PC-9 (cell line): ENCODE measurements around the gene LRRC8D.

ENCODE experiments used
- EZH2 ChIP-seq: fragments of 200-600 bp; sonication (generic); IDR thresholded peaks from 2 replicates; pipeline ENCODE4 v1.8.0; 2017; ENCODE audit warnings: antibody characterized with exemption, low read depth
- TF ChIP-seq, protein P1 (sequence below): fragments of 200-600 bp; sonication (generic); conservative IDR thresholded peaks from 2 replicates; pipeline ENCODE4 v1.6.1; 2017; ENCODE audit warnings: mixed run types, antibody characterized with exemption, mild to moderate bottlenecking, moderate library complexity

GRCh38 chr1:89913353-89914095, 92.7 kb downstream of the LRRC8D start:
- TF ChIP-seq, protein P1, sequence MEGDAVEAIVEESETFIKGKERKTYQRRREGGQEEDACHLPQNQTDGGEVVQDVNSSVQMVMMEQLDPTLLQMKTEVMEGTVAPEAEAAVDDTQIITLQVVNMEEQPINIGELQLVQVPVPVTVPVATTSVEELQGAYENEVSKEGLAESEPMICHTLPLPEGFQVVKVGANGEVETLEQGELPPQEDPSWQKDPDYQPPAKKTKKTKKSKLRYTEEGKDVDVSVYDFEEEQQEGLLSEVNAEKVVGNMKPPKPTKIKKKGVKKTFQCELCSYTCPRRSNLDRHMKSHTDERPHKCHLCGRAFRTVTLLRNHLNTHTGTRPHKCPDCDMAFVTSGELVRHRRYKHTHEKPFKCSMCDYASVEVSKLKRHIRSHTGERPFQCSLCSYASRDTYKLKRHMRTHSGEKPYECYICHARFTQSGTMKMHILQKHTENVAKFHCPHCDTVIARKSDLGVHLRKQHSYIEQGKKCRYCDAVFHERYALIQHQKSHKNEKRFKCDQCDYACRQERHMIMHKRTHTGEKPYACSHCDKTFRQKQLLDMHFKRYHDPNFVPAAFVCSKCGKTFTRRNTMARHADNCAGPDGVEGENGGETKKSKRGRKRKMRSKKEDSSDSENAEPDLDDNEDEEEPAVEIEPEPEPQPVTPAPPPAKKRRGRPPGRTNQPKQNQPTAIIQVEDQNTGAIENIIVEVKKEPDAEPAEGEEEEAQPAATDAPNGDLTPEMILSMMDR = no peak
- no peak for TF ChIP-seq EZH2
